GM23338 (cell line): ENCODE results near the gene ECPAS. TPM values are rescaled to one million over a fixed set of nuclear protein-coding genes. Genes with fewer than 3 reads are reported as not detected.
A peak's percentile ranks its signal among the peaks of the same experiment; 100 is the strongest.

Source experiments
- ATAC-seq: fragments of 200-7000 bp; cut with Tn5 transposase; 3 replicates; pipeline ENCODE4 v1.9.1; 2020
- DNase-seq: peaks from one replicate; pipeline ENCODE4 v3.0.0-alpha.2; 2015; ENCODE audit warnings: low spot score
- H2AFZ ChIP-seq: fragments of 200-600 bp; sonication (generic); 2 replicates; pipeline ENCODE4 v1.8.0; 2016; ENCODE audit warnings: antibody characterized with exemption, mild to moderate bottlenecking, moderate library complexity
- H3F3A ChIP-seq: fragments of 200-600 bp; sonication (generic); replicated peaks from 2 replicates; pipeline ENCODE4 v1.8.0; 2017; ENCODE audit warnings: antibody characterized with exemption, mixed run types, low read depth
- H3K27ac ChIP-seq: fragments of 200-600 bp; sonication (generic); 2 replicates; pipeline ENCODE4 v1.6.1; 2016; ENCODE audit warnings: low read depth
- H3K27me3 ChIP-seq: fragments of 200-600 bp; sonication (generic); 2 replicates; pipeline ENCODE4 v1.8.0; 2016; ENCODE audit warnings: mild to moderate bottlenecking, mixed run types, moderate library complexity; ENCODE audit not compliant: insufficient read depth
- H3K36me3 ChIP-seq: fragments of 200-600 bp; sonication (generic); 2 replicates; pipeline ENCODE4 v1.8.0; 2016; ENCODE audit warnings: mild to moderate bottlenecking; ENCODE audit not compliant: insufficient read depth
- H3K4me1 ChIP-seq: fragments of 200-600 bp; sonication (generic); 2 replicates; pipeline ENCODE4 v1.8.0; 2016; ENCODE audit warnings: mild to moderate bottlenecking, moderate library complexity; ENCODE audit not compliant: insufficient read depth
- H3K4me2 ChIP-seq: fragments of 200-600 bp; sonication (generic); 2 replicates; pipeline ENCODE4 v1.7.1; 2017; ENCODE audit warnings: mixed run types
- H3K4me3 ChIP-seq: fragments of 200-600 bp; sonication (generic); 2 replicates; pipeline ENCODE4 v1.6.1; 2016; ENCODE audit warnings: mixed run types
- H3K79me2 ChIP-seq: fragments of 200-600 bp; sonication (generic); replicated peaks from 2 replicates; pipeline ENCODE4 v1.8.0; 2017; ENCODE audit warnings: mild to moderate bottlenecking; ENCODE audit not compliant: insufficient read depth
- H3K9me2 ChIP-seq: fragments of 200-600 bp; sonication (generic); 2 replicates; pipeline ENCODE4 v1.8.0; 2017; ENCODE audit not compliant: insufficient read depth
- H4K20me1 ChIP-seq: fragments of 200-600 bp; sonication (generic); replicated peaks from 2 replicates; pipeline ENCODE4 v1.8.0; 2017; ENCODE audit warnings: mild to moderate bottlenecking; ENCODE audit not compliant: insufficient read depth
- H3K27ac Mint-ChIP-seq: 2 replicates; pipeline ENCODE4 v1.8.0; 2020; ENCODE audit warnings: inconsistent platforms, mild to moderate bottlenecking, moderate library complexity, mixed read lengths
- H3K27me3 Mint-ChIP-seq: 3 replicates; pipeline ENCODE4 v1.8.0; 2022; ENCODE audit warnings: low read depth, mild to moderate bottlenecking, moderate library complexity, mixed read lengths, inconsistent platforms; ENCODE audit not compliant: insufficient read depth, poor library complexity
- H3K36me3 Mint-ChIP-seq: 3 replicates; pipeline ENCODE4 v1.8.0; 2021; ENCODE audit warnings: low read depth, mild to moderate bottlenecking, inconsistent platforms, moderate library complexity, mixed read lengths
- H3K4me1 Mint-ChIP-seq: 3 replicates; pipeline ENCODE4 v1.8.0; 2020; ENCODE audit warnings: mild to moderate bottlenecking, inconsistent platforms, mixed read lengths
- H3K4me3 Mint-ChIP-seq: 3 replicates; pipeline ENCODE4 v1.8.0; 2021; ENCODE audit warnings: moderate library complexity, mild to moderate bottlenecking, inconsistent platforms, mixed read lengths
- H3K9me3 Mint-ChIP-seq: 3 replicates; pipeline ENCODE4 v1.8.0; 2020; ENCODE audit warnings: moderate library complexity, mild to moderate bottlenecking, inconsistent platforms, mixed read lengths
- CTCF ChIP-seq, 2 experiments: fragments of 200-600 bp in 1 of 2; sonication (generic) in 1 of 2; conservative IDR thresholded peaks; 2 replicates each; pipeline versions ENCODE4 v1.5.1 to v1.6.1; 2016 to 2017; ENCODE audit warnings: antibody characterized with exemption in 2 of 2, low read depth in 2 of 2, mild to moderate bottlenecking in 2 of 2, moderate library complexity in 1 of 2
- ETS1 ChIP-seq: IDR thresholded peaks from 2 replicates; pipeline ENCODE4 v1.6.1; 2016; ENCODE audit warnings: antibody characterized with exemption
- EZH2 ChIP-seq: fragments of 200-600 bp; sonication (generic); IDR thresholded peaks from one replicate; pipeline ENCODE4 v1.8.0; 2017; ENCODE audit warnings: antibody characterized with exemption, mild to moderate bottlenecking, low read depth; ENCODE audit not compliant: unreplicated experiment
- EZH2phosphoT487 ChIP-seq: fragments of 200-600 bp; sonication (generic); IDR thresholded peaks from one replicate; pipeline ENCODE4 v1.8.1; 2018; ENCODE audit warnings: antibody characterized with exemption; ENCODE audit not compliant: unreplicated experiment
- JUNB ChIP-seq: IDR thresholded peaks from one replicate; pipeline ENCODE4 v1.6.1; 2016; ENCODE audit warnings: antibody characterized with exemption; ENCODE audit not compliant: unreplicated experiment
- NANOG ChIP-seq: IDR thresholded peaks from 2 replicates; pipeline ENCODE4 v1.6.1; 2016; ENCODE audit warnings: antibody characterized with exemption, borderline replicate concordance
- POLR2AphosphoS5 ChIP-seq: IDR thresholded peaks from 2 replicates; pipeline ENCODE4 v1.6.1; 2016; ENCODE audit warnings: antibody characterized with exemption, low read depth
- REST ChIP-seq: IDR thresholded peaks from one replicate; pipeline ENCODE4 v1.6.1; 2018; ENCODE audit warnings: antibody characterized with exemption; ENCODE audit not compliant: unreplicated experiment
- STAT1 ChIP-seq: IDR thresholded peaks from one replicate; pipeline ENCODE4 v1.6.1; 2016; ENCODE audit warnings: antibody characterized with exemption; ENCODE audit not compliant: unreplicated experiment
- ZNF114 ChIP-seq: fragments of 250-450 bp; sonication (Bioruptor Pico); IDR thresholded peaks from 2 replicates; pipeline ENCODE4 v1.5.0; 2020; ENCODE audit warnings: mild to moderate bottlenecking, moderate library complexity
- ZNF331 ChIP-seq: fragments of 250-450 bp; sonication (Bioruptor Pico); IDR thresholded peaks from 2 replicates; pipeline ENCODE4 v1.5.0; 2020; ENCODE audit warnings: low read depth, mild to moderate bottlenecking, moderate library complexity
- ZNF462 ChIP-seq: fragments of 250-450 bp; sonication (Bioruptor Pico); IDR thresholded peaks from 2 replicates; pipeline ENCODE4 v1.5.0; 2020; ENCODE audit warnings: mild to moderate bottlenecking, moderate library complexity
- polyA plus RNA-seq: library from polyadenylated mRNA; unstranded; fragments of >200 nt; fragmentation: Nextera tagmentation; extraction: Ambion mirVana; gene quantifications from 2 replicates; pipeline ENCODE4 v1.2.1, GENCODE V29; 2016
- total RNA-seq: library from RNA; depleted of rRNA; stranded (reverse); fragments of >200 nt; shearing (Covaris generic); gene quantifications from 2 replicates; pipeline ENCODE4 v1.2.3, GENCODE V29; 2014

The ECPAS gene
- total and polyA plus RNA-seq, 2 experiments from 2014 or later: 51.4 to 104 TPM

- DNase-seq (no peak), ATAC-seq (no peak)
- H3K27me3 ChIP-seq: no peaks in the 10 kb centered on the region
- Mint-ChIP-seq H3K4me3 (no peak overlapping the region), H3K27me3 (no peaks in the 10 kb centered on the region), H3K36me3 (peaks cover 59% of the 10 kb centered on the region), H3K4me1 (no peaks in the 10 kb centered on the region), H3K27ac (peak overlapping the region; percentile 18; the same call in 1 of the 2 replicates), H3K9me3 (no peaks in the 10 kb centered on the region)
- no peak overlapping the region for H2AFZ ChIP-seq
- H3K4me2 ChIP-seq: no peak overlapping the region
- H3K9me2 ChIP-seq: no peaks in the 10 kb centered on the region
- no peaks in the 10 kb centered on the region for H3K79me2 ChIP-seq
- H4K20me1 ChIP-seq: no peaks in the 10 kb centered on the region; the same call in 1 of the 2 replicates
- H3K4me3 ChIP-seq: no peak overlapping the region
- no peaks in the 10 kb centered on the region for H3K4me1 ChIP-seq
- H3K27ac ChIP-seq: no peak overlapping the region
- peaks cover 22% of the 10 kb centered on the region; the same call in 1 of the 2 replicates for H3K36me3 ChIP-seq
- TF ChIP-seq CTCF (conservative IDR thresholded peaks at IDR 0.05; ENCODE audit: low read depth in 2 of 2) (no peak), ZNF462 (CRISPR knock-in tag) (no peak), STAT1 (no peak), ZNF331 (CRISPR knock-in tag) (no peak), NANOG (no peak), REST (no peak), EZH2phosphoT487 (no peak), ZNF114 (CRISPR knock-in tag) (no peak), ETS1 (no peak), JUNB (no peak), POLR2AphosphoS5 (no peak), EZH2 (no peak)
- H3F3A ChIP-seq: no peaks in the 10 kb centered on the region
Observed at GRCh38 chr9:111433082-111433481, 51.1 kb downstream of the ECPAS start.
